Measurements from ENCODE around the gene ADAP1.

ADAP1 gene

GRCh38 chr7:859359-860030, 95.0 kb downstream of the ADAP1 start:
- H3K4me3 ChIP-seq (ENCODE audit: low read length): no peak overlapping the region
- DNase-seq (ENCODE audit: low read depth): no peak
- TF ChIP-seq CTCF (conservative IDR thresholded peaks at IDR 0.05; ENCODE audit: low read length): no peak

GRCh38 chr7:857661-858060, 96.8 kb downstream of the ADAP1 start:
- no peak overlapping the region for H3K4me3 ChIP-seq (ENCODE audit: low read length)
- no peak for TF ChIP-seq CTCF (conservative IDR thresholded peaks at IDR 0.05; ENCODE audit: low read length)
- no peak for DNase-seq (ENCODE audit: low read depth)

- DNase-seq (ENCODE audit: low read depth): no peak
- no peak for TF ChIP-seq CTCF (conservative IDR thresholded peaks at IDR 0.05; ENCODE audit: low read length)
- no peak overlapping the region for H3K4me3 ChIP-seq (ENCODE audit: low read length)
Measured at GRCh38 chr7:856444-857095, 97.9 kb downstream of the ADAP1 start.

GRCh38 chr7:855686-856369, 98.7 kb downstream of the ADAP1 start:
- no peak for DNase-seq (ENCODE audit: low read depth)
- no peak for TF ChIP-seq CTCF (conservative IDR thresholded peaks at IDR 0.05; ENCODE audit: low read length)
- no peak overlapping the region for H3K4me3 ChIP-seq (ENCODE audit: low read length)

GRCh38 chr7:854118-854775, 100.2 kb downstream of the ADAP1 start:
- H3K4me3 ChIP-seq (ENCODE audit: low read length): no peak overlapping the region
- no peak for TF ChIP-seq CTCF (conservative IDR thresholded peaks at IDR 0.05; ENCODE audit: low read length)
- DNase-seq (ENCODE audit: low read depth): no peak

- no peak for DNase-seq (ENCODE audit: low read depth)
- no peak for TF ChIP-seq CTCF (conservative IDR thresholded peaks at IDR 0.05; ENCODE audit: low read length)
- no peak overlapping the region for H3K4me3 ChIP-seq (ENCODE audit: low read length)
Measured at GRCh38 chr7:853366-854117, 100.9 kb downstream of the ADAP1 start.
